ENCODE results near the gene PTPRF.

Gene PTPRF

GRCh38 chr1:43612406-43612805, 81.7 kb downstream of the PTPRF start:
- no peak overlapping the region for H3K9ac ChIP-seq (ENCODE audit: low read length)
- H2BK120ac ChIP-seq (ENCODE audit: low read depth, low read length), result no peak overlapping the region
- H3K14ac ChIP-seq (ENCODE audit: low read length in 2 of 2), result no peak overlapping the region
- DNase-seq, result no peak
- no peak overlapping the region for H2AK5ac ChIP-seq (ENCODE audit: low read length, severe bottlenecking)
- no peak overlapping the region for H3K23ac ChIP-seq (ENCODE audit: low read length in 2 of 2)
- H3K4me2 ChIP-seq (ENCODE audit: low read length, poor library complexity, severe bottlenecking), result no peak overlapping the region
- H2AFZ ChIP-seq (ENCODE audit: low read depth, low read length), result no peak overlapping the region
- H3K9me3 ChIP-seq (ENCODE audit: control insufficient read depth, low read length), result no peaks in the 10 kb centered on the region
- H2BK12ac ChIP-seq (ENCODE audit: low read length in 2 of 2), result no peak overlapping the region
- no peak overlapping the region for H3K27ac ChIP-seq (ENCODE audit: low read length, poor library complexity, severe bottlenecking)
- H3K36me3 ChIP-seq (ENCODE audit: control insufficient read depth in 1 of 2, insufficient read depth in 2 of 2, low read depth in 1 of 2, low read length in 2 of 2), result peaks cover 14 to 72% of the 10 kb centered on the region in 2 experiments
- H3K4ac ChIP-seq (ENCODE audit: low read depth in 1 of 2, low read length in 2 of 2), result no peak overlapping the region
- no peaks in the 10 kb centered on the region for H3K4me1 ChIP-seq (ENCODE audit: control insufficient read depth, insufficient read depth, low read depth, low read length)
- no peak overlapping the region for H3K4me3 ChIP-seq (ENCODE audit: insufficient read depth in 1 of 2, low read depth in 1 of 2, low read length in 2 of 2)
- no peak overlapping the region for H2BK15ac ChIP-seq (ENCODE audit: low read depth, poor library complexity, severe bottlenecking)
- no peak overlapping the region for H4K91ac ChIP-seq (ENCODE audit: low read length)
- no peaks in the 10 kb centered on the region for H3K27me3 ChIP-seq (ENCODE audit: control insufficient read depth in 1 of 2, insufficient read depth in 1 of 2, low read length in 2 of 2)
- H3K18ac ChIP-seq (ENCODE audit: low read depth in 1 of 2, low read length in 2 of 2), result no peak overlapping the region
- no peak overlapping the region for H4K8ac ChIP-seq (ENCODE audit: low read length)
- 98% methylated on average over 15 of the region's 15 CpGs for WGBS
- H2BK5ac ChIP-seq (ENCODE audit: low read depth, low read length, poor library complexity, severe bottlenecking), result no peak overlapping the region
- no peaks in the 10 kb centered on the region for H3K79me1 ChIP-seq (replicated peaks; ENCODE audit: low read length, poor library complexity, severe bottlenecking)

- Histone ChIP-seq H2AK5ac (ENCODE audit: low read length, severe bottlenecking) (no peak overlapping the region), H3K9ac (ENCODE audit: low read length) (no peak overlapping the region), H4K91ac (ENCODE audit: low read length) (no peak overlapping the region), H2AFZ (ENCODE audit: low read depth, low read length) (no peak overlapping the region), H3K4me1 (ENCODE audit: control insufficient read depth, insufficient read depth, low read depth, low read length) (no peaks in the 10 kb centered on the region), H2BK15ac (ENCODE audit: low read depth, poor library complexity, severe bottlenecking) (no peak overlapping the region), H3K4ac (ENCODE audit: low read depth in 1 of 2, low read length in 2 of 2) (no peak overlapping the region), H4K8ac (ENCODE audit: low read length) (no peak overlapping the region), H3K9me3 (ENCODE audit: control insufficient read depth, low read length) (no peaks in the 10 kb centered on the region), H3K36me3 (ENCODE audit: control insufficient read depth in 1 of 2, insufficient read depth in 2 of 2, low read depth in 1 of 2, low read length in 2 of 2) (peaks cover 17 to 69% of the 10 kb centered on the region in 2 experiments), H3K27ac (ENCODE audit: low read length, poor library complexity, severe bottlenecking) (no peak overlapping the region), H3K18ac (ENCODE audit: low read depth in 1 of 2, low read length in 2 of 2) (no peak overlapping the region), H2BK5ac (ENCODE audit: low read depth, low read length, poor library complexity, severe bottlenecking) (no peak overlapping the region), H3K4me2 (ENCODE audit: low read length, poor library complexity, severe bottlenecking) (no peak overlapping the region), H3K14ac (ENCODE audit: low read length in 2 of 2) (no peak overlapping the region), H3K79me1 (replicated peaks; ENCODE audit: low read length, poor library complexity, severe bottlenecking) (no peaks in the 10 kb centered on the region), H3K27me3 (ENCODE audit: control insufficient read depth in 1 of 2, insufficient read depth in 1 of 2, low read length in 2 of 2) (no peaks in the 10 kb centered on the region), H2BK120ac (ENCODE audit: low read depth, low read length) (no peak overlapping the region), H2BK12ac (ENCODE audit: low read length in 2 of 2) (no peak overlapping the region), H3K4me3 (ENCODE audit: insufficient read depth in 1 of 2, low read depth in 1 of 2, low read length in 2 of 2) (no peak overlapping the region), H3K23ac (ENCODE audit: low read length in 2 of 2) (no peak overlapping the region)
- DNase-seq, result no peak
- WGBS, result 97% methylated on average over 22 of the region's 22 CpGs
These were observed 82.6 kb downstream of the PTPRF start for GRCh38 chr1:43613075-43613942.

GRCh38 chr1:43614211-43614610, 83.5 kb downstream of the PTPRF start:
- Histone ChIP-seq H2BK15ac (ENCODE audit: low read depth, poor library complexity, severe bottlenecking) (no peak overlapping the region), H4K91ac (ENCODE audit: low read length) (no peak overlapping the region), H2BK5ac (ENCODE audit: low read depth, low read length, poor library complexity, severe bottlenecking) (no peak overlapping the region), H3K79me1 (replicated peaks; ENCODE audit: low read length, poor library complexity, severe bottlenecking) (no peaks in the 10 kb centered on the region), H3K9me3 (ENCODE audit: control insufficient read depth, low read length) (no peaks in the 10 kb centered on the region), H2AK5ac (ENCODE audit: low read length, severe bottlenecking) (no peak overlapping the region), H2BK120ac (ENCODE audit: low read depth, low read length) (no peak overlapping the region), H3K4me3 (ENCODE audit: insufficient read depth in 1 of 2, low read depth in 1 of 2, low read length in 2 of 2) (no peak overlapping the region), H3K4me2 (ENCODE audit: low read length, poor library complexity, severe bottlenecking) (no peak overlapping the region), H3K14ac (ENCODE audit: low read length in 2 of 2) (no peak overlapping the region), H3K4me1 (ENCODE audit: control insufficient read depth, insufficient read depth, low read depth, low read length) (no peaks in the 10 kb centered on the region), H2BK12ac (ENCODE audit: low read length in 2 of 2) (no peak overlapping the region), H3K4ac (ENCODE audit: low read depth in 1 of 2, low read length in 2 of 2) (no peak overlapping the region), H3K36me3 (ENCODE audit: control insufficient read depth in 1 of 2, insufficient read depth in 2 of 2, low read depth in 1 of 2, low read length in 2 of 2) (peaks cover 17 to 69% of the 10 kb centered on the region in 2 experiments), H3K27me3 (ENCODE audit: control insufficient read depth in 1 of 2, insufficient read depth in 1 of 2, low read length in 2 of 2) (no peaks in the 10 kb centered on the region), H3K27ac (ENCODE audit: low read length, poor library complexity, severe bottlenecking) (no peak overlapping the region), H4K8ac (ENCODE audit: low read length) (no peak overlapping the region), H3K18ac (ENCODE audit: low read depth in 1 of 2, low read length in 2 of 2) (no peak overlapping the region), H2AFZ (ENCODE audit: low read depth, low read length) (no peak overlapping the region), H3K9ac (ENCODE audit: low read length) (no peak overlapping the region), H3K23ac (ENCODE audit: low read length in 2 of 2) (no peak overlapping the region)
- 97% methylated on average over 11 of the region's 11 CpGs for whole genome bisulfite sequencing
- no peak for DNase-seq

GRCh38 chr1:43614891-43615290, 84.2 kb downstream of the PTPRF start:
- WGBS, result 97% methylated on average over 6 of the region's 6 CpGs
- H3K27ac ChIP-seq (ENCODE audit: low read length, poor library complexity, severe bottlenecking), result no peak overlapping the region
- no peak overlapping the region for H3K14ac ChIP-seq (ENCODE audit: low read length in 2 of 2)
- no peak overlapping the region for H3K23ac ChIP-seq (ENCODE audit: low read length in 2 of 2)
- no peak overlapping the region for H2AK5ac ChIP-seq (ENCODE audit: low read length, severe bottlenecking)
- H2BK15ac ChIP-seq (ENCODE audit: low read depth, poor library complexity, severe bottlenecking), result no peak overlapping the region
- H2BK5ac ChIP-seq (ENCODE audit: low read depth, low read length, poor library complexity, severe bottlenecking), result no peak overlapping the region
- H2AFZ ChIP-seq (ENCODE audit: low read depth, low read length), result no peak overlapping the region
- no peaks in the 10 kb centered on the region for H3K4me1 ChIP-seq (ENCODE audit: control insufficient read depth, insufficient read depth, low read depth, low read length)
- H3K9ac ChIP-seq (ENCODE audit: low read length), result no peak overlapping the region
- no peak overlapping the region for H3K18ac ChIP-seq (ENCODE audit: low read depth in 1 of 2, low read length in 2 of 2)
- H3K4ac ChIP-seq (ENCODE audit: low read depth in 1 of 2, low read length in 2 of 2), result no peak overlapping the region
- no peak overlapping the region for H2BK120ac ChIP-seq (ENCODE audit: low read depth, low read length)
- no peak overlapping the region for H4K91ac ChIP-seq (ENCODE audit: low read length)
- no peaks in the 10 kb centered on the region for H3K79me1 ChIP-seq (replicated peaks; ENCODE audit: low read length, poor library complexity, severe bottlenecking)
- H3K4me2 ChIP-seq (ENCODE audit: low read length, poor library complexity, severe bottlenecking), result no peak overlapping the region
- no peaks in the 10 kb centered on the region for H3K27me3 ChIP-seq (ENCODE audit: control insufficient read depth in 1 of 2, insufficient read depth in 1 of 2, low read length in 2 of 2)
- no peaks in the 10 kb centered on the region for H3K9me3 ChIP-seq (ENCODE audit: control insufficient read depth, low read length)
- no peak for DNase-seq
- H3K36me3 ChIP-seq (ENCODE audit: control insufficient read depth in 1 of 2, insufficient read depth in 2 of 2, low read depth in 1 of 2, low read length in 2 of 2), result peaks cover 15 to 69% of the 10 kb centered on the region in 2 experiments
- no peak overlapping the region for H4K8ac ChIP-seq (ENCODE audit: low read length)
- H2BK12ac ChIP-seq (ENCODE audit: low read length in 2 of 2), result no peak overlapping the region
- no peak overlapping the region for H3K4me3 ChIP-seq (ENCODE audit: insufficient read depth in 1 of 2, low read depth in 1 of 2, low read length in 2 of 2)
